NCI-H2171 treated with DMSO at 0.1 percent for 48 hours (cell line): Measurements from ENCODE around the gene EPHX1.
"Not testable (repeated sequence)": the region's sequence is repeated elsewhere in the genome, so short reads cannot be mapped to it uniquely, and the experiment has no call there.

Source experiments
- DNase-seq: peaks from one replicate; lab custom pipeline; 2025; lab: John Stamatoyannopoulos, UW

The EPHX1 gene

DNA sequence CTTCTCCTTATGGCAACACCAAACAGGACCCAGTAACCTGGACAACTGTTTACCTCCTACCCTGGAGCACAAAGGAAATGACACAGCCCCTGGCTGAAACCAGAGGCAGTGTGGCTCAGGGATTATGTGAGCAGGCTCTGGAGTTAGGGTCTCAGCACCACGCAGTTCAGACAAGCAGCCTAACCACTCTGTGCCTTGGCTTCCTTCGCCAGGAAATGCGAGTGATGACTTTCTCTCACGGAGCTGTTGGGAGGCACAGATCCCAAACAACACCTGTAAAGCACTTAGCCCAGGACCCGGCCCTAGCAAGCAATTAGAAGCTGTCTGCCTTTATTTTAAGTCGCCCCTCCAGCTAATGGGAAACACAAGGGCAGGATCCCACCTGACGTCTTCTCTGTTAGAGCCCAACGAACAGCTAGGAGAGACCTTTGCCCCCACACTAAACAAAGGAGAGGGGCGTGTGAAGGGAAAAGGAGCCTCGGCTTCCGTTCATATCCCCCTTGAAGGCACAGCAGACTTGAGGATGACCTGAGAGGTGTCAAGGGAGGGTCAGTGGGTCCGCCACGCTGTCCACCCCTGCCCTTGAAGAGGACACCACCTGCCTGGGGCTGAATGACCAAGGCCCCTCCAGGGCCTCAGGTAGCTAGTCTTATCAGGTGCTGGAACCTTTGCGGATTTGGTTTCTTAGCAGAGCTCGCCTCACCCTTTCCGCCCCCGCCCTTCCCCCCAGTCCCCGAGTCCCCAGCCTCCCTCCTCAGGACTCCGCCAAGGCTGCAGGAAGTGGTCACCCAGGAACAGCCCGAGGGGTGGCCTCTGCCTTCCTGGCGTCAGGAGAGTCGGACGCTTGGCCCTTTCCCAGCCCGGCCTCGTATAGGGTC is 71.4 kb downstream of the EPHX1 start:
- DNase-seq: no peak

DNA sequence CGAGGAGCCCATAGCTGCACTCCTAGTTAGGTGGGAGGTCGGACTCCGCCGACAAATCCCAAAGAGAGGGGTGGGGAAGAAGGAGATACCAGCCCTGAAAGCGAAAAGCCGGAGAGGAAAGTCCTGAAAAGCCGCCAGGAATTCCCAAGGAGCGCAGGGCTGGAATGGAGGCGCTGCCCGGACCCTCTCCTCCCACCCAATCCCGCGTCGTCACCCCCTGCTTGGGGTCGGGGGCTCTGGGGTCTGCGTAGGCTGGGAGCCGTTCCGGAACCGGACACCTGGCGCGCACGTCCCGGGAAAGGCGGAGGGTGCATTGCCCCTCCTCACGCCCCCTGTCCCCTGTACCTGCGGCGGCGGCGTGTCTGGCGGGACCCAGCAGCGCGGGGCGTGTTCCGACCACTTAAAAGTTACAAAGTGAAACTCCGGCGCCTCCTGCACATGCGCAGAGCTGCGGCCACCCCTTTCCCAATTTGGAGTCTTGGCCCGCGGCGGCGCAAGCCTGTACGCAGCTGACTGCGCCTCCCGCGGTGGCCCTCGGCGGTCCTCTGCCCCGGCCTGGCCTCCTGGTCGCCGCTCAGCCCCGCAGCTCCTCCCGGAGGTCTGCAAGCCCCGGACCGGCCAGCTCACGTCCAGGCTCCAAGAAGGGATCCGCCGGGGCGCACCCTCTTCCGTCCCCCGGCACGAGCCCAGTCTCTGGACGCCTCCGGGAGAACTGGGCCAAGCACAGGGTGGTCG is 72.2 kb downstream of the EPHX1 start, which contains the start of gene TMEM63A:
Gene TMEM63A, minus strand, starts transcription at position 422 of the 735 bp plus-strand sequence. CDS start 4,800 bp downstream, outside the sequence.
- peak; percentile 23 for DNase-seq

DNA sequence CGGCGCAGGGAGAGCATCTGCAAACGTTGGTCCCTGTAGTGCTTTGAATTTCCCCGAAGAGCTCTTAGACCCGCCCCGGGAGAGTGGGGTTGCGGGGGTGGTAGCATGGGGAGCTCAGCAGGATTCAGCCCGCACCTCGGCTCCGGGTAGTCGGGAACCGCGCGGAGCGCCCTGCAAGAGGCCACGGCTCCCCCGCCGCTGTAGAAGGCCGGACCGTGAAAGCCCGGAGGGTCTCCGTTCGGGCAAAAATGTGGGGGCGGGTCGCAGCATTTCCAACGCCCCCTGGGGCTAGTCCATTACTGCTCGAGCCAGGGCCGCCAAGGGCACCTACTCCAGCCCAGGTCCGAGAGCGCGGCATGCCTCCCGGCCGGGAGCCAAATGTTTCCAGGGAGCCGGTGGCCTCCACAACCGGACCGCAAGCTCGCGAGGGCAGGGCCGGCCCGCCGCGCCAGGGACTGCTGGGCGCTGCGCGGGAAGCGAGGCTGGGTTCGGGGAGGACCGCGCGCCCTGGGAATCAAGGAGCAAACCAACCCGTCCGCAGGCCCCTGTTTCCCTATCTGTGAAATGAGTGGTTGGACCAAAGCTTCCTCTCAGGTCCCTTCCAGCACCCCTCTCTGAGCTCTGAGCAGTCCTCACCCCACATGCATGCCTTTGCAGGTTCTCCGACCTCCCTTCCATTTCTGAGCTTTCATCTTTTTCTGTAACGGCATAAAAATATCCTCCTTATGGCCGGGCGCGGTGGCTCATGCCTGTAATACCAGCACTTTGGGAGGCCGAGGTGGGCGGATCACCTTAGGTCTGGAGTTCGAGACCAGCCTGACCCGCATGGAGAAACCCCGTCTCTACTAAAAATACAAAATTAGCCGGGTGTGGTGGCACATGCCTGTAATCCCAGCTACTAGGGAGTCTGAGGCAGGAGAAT is 73.0 kb downstream of the EPHX1 start:
- no peak for DNase-seq

- no peak for DNase-seq
Measured at GRCh38 chr1:225883616-225884265, 73.8 kb downstream of the EPHX1 start.

GRCh38 chr1:225885336-225885735 is 75.4 kb downstream of the EPHX1 start:
- no peak for DNase-seq

- no peak for DNase-seq
Measured at GRCh38 chr1:225886159-225887029, 76.5 kb downstream of the EPHX1 start.

DNA sequence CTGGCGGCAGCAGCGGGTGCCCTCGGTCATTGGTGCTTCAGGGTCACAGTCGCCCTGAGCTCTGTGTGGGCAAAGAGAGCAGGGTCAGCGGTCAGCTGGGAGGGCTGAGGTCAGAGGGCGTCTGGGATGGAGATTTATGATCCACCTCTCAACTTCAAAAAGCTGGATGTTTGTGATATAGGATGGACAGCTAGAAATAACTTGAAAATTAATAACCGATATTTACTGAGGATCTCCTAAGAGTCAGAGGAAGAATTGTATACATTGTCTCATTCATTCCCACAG is 77.0 kb downstream of the EPHX1 start:
- no peak for DNase-seq

GRCh38 chr1:225887554-225888288 is 77.8 kb downstream of the EPHX1 start:
- DNase-seq: not testable (repeated sequence)

DNA sequence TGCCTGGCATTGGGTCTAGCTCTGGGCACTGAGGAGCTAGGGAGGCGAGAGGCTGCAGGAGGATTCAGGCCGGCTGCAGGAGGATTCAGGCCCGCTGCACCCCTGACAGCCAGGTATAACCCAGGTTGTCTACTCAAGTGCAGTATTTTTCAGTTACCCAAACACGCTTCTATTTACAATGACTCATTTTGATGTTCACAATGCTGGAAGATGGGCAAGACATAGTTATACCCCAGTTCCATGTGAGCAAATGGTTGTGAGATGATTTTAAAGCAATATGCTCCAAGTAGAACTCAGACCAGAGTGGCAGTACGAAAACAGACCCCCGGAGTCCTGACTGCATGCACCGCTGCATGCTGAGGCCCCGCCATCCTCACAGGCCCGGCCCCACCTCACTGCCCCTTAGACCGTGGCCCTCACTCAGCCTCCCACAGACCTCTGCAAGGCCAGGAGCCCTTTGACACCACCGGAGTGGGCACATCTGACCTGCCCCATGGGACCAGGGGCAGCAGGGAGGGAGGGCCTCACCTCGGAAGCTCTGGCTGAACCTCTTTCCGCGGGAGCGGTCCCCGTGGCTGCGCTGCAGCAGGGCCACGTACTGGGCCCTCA is 78.5 kb downstream of the EPHX1 start:
- DNase-seq: no peak

DNA sequence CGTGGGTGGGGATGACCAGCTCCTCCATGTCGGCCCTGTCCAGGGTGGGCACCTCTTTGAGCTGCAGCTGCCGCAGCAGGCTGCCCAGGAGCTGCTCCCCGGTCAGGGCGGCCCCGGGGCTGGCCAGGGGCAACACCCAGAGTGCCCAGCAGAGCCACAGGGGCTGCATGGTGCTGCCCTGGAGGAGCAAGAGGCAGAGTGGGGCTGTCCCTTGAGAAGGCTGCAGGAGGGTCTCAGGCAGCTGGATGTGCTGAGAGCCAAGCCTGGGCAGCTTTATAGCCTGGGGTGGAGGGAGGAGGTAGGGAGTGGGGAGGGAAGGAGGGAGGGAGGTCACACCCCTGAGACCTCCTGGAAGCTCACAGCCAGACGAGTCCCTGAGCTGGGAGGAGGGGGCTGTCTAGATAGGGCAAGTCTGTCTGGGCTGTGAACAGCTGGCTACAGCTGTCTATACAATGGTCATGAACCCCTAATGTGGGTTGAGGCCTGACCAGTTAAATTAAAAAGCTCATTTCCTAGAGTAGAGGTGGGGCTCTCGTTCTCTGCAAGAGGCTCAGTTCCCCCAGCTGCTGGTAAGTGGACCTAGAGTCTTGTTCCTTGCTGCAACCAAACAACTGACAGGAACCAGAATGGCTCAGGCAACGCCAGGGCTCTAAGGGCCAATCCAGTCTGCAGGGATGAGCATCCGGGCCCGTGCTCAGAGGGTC is 79.1 kb downstream of the EPHX1 start, which contains the start of gene LEFTY1:
Gene LEFTY1, minus strand, starts transcription at position 249 of the 704 bp plus-strand sequence. Its CDS starts 80 bp downstream, at position 169.
- no peak for DNase-seq

- DNase-seq: no peak
Measured at GRCh38 chr1:225889743-225890142, 79.8 kb downstream of the EPHX1 start.

DNA sequence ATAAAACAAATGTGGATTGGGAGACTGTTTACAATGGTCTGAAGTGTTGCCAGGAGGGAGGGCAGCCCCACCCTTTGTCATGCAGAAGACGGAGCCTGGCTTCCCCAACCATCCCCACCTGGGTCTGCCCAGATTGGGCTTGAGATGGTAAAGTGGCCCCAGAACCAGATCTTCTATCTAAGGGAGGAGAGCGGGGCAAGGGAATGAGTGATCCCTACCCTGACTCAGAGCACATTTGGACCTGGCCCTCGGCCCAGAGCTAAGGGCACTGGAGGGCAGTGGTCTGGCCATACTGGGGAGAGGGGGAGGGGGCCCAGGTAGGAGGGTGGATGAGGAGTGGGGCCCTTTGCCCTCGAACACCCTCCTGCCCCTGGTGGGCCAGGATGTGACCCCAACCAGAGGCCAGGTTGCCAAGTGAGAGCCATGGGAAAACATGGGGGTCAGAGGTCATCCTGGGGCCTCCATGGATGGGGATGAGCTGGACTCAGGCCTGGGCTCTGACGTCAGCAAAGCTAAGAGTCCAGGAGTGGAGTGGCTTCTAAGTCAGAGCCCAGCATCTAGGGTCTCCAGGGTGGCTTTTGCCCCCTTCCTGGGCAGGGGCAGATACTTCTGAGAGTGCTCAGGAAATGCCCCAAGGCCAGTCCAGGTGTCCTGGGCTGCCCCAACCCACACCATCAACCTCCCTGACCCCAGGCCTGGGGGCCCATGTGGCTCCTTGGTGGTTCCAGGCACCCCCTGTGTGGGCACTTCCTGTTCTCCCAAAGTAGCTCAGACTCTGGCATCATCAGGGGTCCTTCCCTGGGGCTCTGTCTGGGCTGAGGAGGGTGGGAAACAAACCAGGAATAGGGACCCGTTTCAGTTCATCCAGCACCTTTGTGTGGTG is 80.7 kb downstream of the EPHX1 start:
- no peak for DNase-seq

GRCh38 chr1:225891229-225891972 is 81.5 kb downstream of the EPHX1 start:
- no peak for DNase-seq

DNA sequence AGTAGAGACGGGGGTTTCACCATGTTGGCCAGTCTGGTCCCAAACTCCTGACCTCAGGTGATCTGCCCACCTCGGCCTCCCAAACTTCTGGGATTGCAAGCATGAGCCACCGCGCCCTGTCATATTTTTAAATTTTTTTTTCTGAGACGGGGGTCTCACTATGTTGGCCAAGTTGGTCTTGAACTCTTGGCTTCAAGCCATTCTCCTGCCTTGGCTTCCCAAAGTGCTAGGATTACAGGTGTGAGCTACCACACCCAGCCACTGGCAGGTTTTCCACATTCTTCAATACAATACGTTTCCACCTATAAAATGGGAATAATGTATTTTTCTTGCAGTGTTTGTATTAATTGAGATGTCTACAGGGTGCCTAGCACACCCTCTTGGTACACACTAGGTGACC is 82.4 kb downstream of the EPHX1 start:
- no peak for DNase-seq
